GM20000 (cell line): Measurements from ENCODE around the gene EPHB2.

Experiments
- DNase-seq: peaks from one replicate; pipeline ENCODE4 v3.0.0; 2012; ENCODE audit warnings: low spot score
- TF ChIP-seq, protein P1 (sequence below): IDR thresholded peaks from 2 replicates; pipeline ENCODE4 v1.5.1; 2012; ENCODE audit warnings: mild to moderate bottlenecking, control low read depth; ENCODE audit errors: extremely low read depth, missing control alignments

EPHB2 gene

DNA sequence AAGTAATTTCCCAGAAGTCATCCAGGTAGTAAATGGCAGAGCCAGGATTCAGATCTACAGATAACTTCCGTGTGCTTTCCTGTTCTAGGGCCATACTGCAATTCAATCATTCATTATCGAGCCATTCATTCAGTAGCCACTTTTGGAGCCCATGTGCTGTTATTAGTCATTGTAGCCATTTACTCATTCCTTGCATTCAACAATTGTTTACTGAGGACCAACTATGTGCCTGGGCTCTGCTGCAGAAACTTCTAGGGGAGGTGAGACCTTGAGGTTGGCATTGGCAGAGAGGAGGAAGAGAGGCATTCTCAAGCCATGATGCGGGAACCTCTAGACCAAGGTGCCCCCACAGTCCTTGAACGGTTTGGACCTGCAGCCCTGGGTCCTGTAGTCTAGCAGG lies 27.9 kb downstream of the EPHB2 start:
- no peak for DNase-seq
- TF ChIP-seq, protein P1, sequence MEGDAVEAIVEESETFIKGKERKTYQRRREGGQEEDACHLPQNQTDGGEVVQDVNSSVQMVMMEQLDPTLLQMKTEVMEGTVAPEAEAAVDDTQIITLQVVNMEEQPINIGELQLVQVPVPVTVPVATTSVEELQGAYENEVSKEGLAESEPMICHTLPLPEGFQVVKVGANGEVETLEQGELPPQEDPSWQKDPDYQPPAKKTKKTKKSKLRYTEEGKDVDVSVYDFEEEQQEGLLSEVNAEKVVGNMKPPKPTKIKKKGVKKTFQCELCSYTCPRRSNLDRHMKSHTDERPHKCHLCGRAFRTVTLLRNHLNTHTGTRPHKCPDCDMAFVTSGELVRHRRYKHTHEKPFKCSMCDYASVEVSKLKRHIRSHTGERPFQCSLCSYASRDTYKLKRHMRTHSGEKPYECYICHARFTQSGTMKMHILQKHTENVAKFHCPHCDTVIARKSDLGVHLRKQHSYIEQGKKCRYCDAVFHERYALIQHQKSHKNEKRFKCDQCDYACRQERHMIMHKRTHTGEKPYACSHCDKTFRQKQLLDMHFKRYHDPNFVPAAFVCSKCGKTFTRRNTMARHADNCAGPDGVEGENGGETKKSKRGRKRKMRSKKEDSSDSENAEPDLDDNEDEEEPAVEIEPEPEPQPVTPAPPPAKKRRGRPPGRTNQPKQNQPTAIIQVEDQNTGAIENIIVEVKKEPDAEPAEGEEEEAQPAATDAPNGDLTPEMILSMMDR = no peak

DNA sequence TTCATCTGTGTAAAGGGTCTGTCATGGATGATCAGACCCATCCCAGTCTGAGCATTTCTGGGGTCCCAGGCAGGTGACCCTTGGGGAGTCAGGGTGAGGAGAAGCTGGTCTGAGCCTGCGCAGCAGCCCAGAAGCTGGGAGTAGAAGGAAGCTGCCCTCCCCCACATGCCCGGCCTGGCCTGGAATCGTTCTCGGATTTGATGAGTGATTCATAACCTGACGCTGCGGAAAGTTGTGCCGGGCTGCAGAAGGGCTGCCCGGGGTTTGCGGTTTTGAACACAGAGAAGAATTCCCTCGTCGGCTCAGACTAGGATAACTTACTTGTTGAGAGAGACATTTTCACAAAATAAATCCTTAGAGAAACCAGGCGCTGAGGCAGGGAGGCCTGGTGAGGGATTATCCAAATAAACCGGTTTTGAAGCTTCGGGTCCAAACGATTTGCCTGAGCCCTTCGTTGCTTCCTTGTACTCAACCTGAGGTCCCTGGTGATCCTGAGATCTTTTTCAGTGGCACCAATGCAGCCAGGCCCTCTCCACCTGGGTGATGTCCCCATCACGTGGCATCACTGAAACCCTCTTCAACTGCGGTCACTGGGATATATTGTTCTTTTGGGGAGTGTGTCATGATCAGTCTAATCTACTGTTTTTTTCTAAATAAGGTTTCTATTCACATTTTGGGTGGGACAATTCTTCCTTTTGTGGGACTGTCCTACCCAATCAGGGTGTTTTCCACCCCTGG lies 29.2 kb downstream of the EPHB2 start:
- no peak for DNase-seq
- TF ChIP-seq, protein P1 = no peak

DNA sequence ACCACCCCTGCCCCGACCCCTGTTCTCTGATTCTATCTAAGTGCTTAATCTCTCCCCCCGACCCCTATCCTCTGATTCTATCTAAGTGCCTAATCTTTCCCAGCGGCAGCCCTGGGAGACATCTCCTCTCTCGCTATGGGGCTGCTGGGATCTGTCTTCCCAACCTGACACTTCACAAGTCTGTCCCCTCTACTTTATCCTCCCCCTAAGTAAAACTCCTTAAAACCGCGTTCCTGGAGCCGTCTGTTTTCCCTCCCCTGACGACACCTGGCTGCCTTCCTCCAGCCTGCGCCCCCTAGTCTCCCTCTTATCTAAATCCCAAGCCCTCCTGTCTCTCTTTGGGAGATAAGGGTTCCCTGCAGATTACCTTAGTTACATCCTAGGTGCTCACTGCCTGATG lies 30.5 kb downstream of the EPHB2 start:
- DNase-seq = no peak

DNA sequence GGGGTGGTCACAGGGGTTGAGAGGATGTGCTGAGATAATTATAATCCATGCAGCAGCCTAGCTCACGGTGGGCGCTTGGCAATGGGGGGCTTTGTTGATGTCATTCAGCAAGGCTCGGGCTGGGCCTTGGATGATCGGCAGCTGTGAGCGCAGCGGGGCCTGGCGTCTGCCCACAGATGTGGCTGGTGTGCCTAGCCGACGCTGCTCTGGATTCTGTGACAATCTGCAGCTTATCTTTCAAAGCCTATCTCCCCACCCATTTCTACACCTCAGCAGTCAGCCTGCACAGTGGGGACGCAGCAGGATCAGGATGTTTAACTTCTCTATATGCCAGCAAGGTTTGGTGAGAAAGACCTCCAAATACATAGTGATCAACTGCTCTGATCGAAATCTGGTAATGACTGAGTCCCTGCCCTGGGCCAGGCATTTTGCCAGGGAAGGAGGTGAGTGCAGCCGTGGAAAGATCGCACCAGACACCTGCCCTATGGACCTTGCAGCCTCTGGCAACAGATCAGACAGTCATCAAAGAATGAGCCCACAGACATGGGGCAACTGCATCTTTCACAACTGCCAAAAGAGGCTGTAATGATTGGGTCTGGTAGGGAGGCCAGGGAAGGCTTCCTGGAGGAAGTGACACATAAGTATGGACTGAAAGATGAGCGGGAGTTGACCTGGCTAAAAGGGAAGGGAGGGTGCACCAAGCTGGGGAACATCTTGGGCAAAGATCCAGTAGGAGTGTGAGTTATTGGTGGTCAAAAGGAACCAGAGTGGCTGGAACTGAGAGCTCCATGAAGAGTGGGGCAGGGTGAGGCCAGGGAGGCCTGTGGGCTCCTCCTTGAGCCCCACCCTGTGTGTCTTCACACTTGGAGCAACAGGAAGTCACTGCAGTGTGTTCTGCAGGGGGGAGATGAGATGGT lies 35.3 kb downstream of the EPHB2 start:
- DNase-seq = no peak

More for the DNA sequence above, 30.5 kb downstream of the EPHB2 start:
- TF ChIP-seq, protein P1 = no peak

DNA sequence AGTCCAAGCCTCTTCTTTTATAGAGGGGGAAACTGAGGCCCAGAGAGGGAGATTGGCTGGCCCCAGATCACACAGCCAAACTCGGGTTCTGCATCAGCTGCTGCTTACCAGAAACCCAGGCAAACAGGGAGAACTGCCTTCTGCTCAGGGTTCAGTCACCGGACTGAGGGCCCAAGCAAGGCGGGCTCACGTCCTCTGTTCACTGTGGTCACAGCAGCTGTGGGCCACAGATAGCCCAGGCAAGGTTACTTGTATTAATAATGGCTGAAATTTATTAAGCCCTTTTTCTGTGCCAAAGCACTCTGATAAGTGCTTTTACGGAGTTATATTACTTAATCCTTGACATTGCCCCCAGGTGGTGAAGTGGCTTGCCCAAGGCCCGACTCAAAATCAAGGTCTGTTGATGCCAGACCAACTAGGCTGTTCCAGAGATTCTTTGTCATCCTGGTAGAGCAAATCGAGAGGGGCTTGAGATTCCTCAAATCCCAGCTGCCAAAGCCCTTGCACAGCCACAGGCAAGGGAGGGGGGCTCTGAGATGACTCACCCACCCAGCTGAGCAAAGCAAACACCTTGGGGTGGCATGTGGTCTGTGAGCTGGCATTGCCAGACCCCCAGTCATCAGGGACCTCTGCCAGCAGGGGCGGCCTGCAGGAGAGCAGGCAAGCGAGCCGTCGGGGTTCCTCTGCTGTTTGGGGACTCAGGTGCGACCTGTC lies 36.5 kb downstream of the EPHB2 start:
- TF ChIP-seq, protein P1 = no peak
- no peak for DNase-seq

More for the DNA sequence above, 35.3 kb downstream of the EPHB2 start:
- TF ChIP-seq, protein P1 = no peak

DNA sequence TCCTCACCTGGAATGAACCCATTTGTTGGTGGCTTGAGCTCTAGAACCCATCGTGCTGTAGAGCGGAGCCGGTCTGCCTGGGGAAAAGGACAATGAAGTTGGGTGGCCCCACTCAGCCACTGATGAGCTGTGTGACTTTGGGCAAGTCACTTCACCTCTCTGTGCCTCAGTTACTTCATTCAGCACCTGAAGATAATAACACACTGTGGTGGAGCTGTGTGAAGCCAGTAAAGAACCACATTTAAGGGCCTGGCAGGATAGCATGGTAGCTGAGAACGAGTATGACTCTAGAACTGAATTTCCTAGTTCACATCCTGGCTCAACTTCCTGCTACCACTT lies 37.1 kb downstream of the EPHB2 start:
- TF ChIP-seq, protein P1 = no peak
- no peak for DNase-seq
